MM.1S (cell line): ENCODE measurements around the gene DNM1L.

ENCODE experiments used
- DNase-seq: peaks from one replicate; pipeline ENCODE4 v3.0.0-alpha.2; 2015
- H2AFZ ChIP-seq: fragments of 300-600 bp; sonication (generic); 2 replicates; pipeline ENCODE4 v1.6.0; 2016; ENCODE audit warnings: antibody characterized with exemption, low read length
- H3F3A ChIP-seq: fragments of 300-600 bp; sonication (generic); 2 replicates; pipeline ENCODE4 v1.6.1; 2016; ENCODE audit warnings: mild to moderate bottlenecking, antibody characterized with exemption, low read length, moderate library complexity, mixed read lengths; ENCODE audit not compliant: insufficient read depth
- H3K27ac ChIP-seq: fragments of 300-600 bp; sonication (generic); 2 replicates; pipeline ENCODE4 v1.5.1; 2016; ENCODE audit warnings: mild to moderate bottlenecking, low read length
- H3K27me3 ChIP-seq: fragments of 300-600 bp; sonication (generic); replicated peaks from 2 replicates; pipeline ENCODE4 v1.6.0; 2016; ENCODE audit warnings: low read length; ENCODE audit not compliant: insufficient read depth
- H3K36me3 ChIP-seq: fragments of 300-600 bp; sonication (generic); replicated peaks from 2 replicates; pipeline ENCODE4 v1.6.1; 2016; ENCODE audit warnings: mild to moderate bottlenecking, low read length, mixed read lengths; ENCODE audit not compliant: insufficient read depth
- H3K4me1 ChIP-seq: fragments of 300-600 bp; sonication (generic); 2 replicates; pipeline ENCODE4 v1.6.1; 2016; ENCODE audit warnings: low read length, mixed read lengths
- H3K4me2 ChIP-seq: fragments of 300-600 bp; sonication (generic); 2 replicates; pipeline ENCODE4 v1.6.0; 2016; ENCODE audit warnings: low read depth, low read length
- H3K4me3 ChIP-seq: fragments of 300-600 bp; sonication (generic); 2 replicates; pipeline ENCODE4 v1.5.1; 2016; ENCODE audit warnings: low read length, mixed read lengths
- H3K79me2 ChIP-seq: fragments of 300-600 bp; sonication (generic); 2 replicates; pipeline ENCODE4 v1.6.1; 2016; ENCODE audit warnings: mixed run types, low read length, mixed read lengths
- H3K9ac ChIP-seq: fragments of 300-600 bp; sonication (generic); 2 replicates; pipeline ENCODE4 v1.6.1; 2016; ENCODE audit warnings: low read length, mixed read lengths
- H3K9me2 ChIP-seq: fragments of 300-600 bp; sonication (generic); replicated peaks from 2 replicates; pipeline ENCODE4 v1.6.1; 2016; ENCODE audit warnings: mild to moderate bottlenecking, low read length, mixed read lengths; ENCODE audit not compliant: insufficient read depth
- H3K9me3 ChIP-seq: fragments of 300-600 bp; sonication (generic); replicated peaks from 2 replicates; pipeline ENCODE4 v1.6.1; 2016; ENCODE audit warnings: mild to moderate bottlenecking, low read length, mixed read lengths; ENCODE audit not compliant: insufficient read depth
- H4K20me1 ChIP-seq: fragments of 300-600 bp; sonication (generic); 2 replicates; pipeline ENCODE4 v1.6.1; 2016; ENCODE audit warnings: mild to moderate bottlenecking, low read length, moderate library complexity, mixed read lengths; ENCODE audit not compliant: insufficient read depth
- EZH2 ChIP-seq: fragments of 300-600 bp; sonication (generic); optimal IDR thresholded peaks from 2 replicates; pipeline ENCODE3; 2017; ENCODE audit warnings: low read depth, mild to moderate bottlenecking, antibody characterized with exemption, low read length, mixed read lengths
- EZH2phosphoT487 ChIP-seq: fragments of 300-600 bp; sonication (generic); IDR thresholded peaks from 2 replicates; pipeline ENCODE4 v1.6.1; 2018; ENCODE audit warnings: antibody characterized with exemption, low read length
- TF ChIP-seq, protein P1 (sequence below): fragments of 300-600 bp; sonication (generic); IDR thresholded peaks from 2 replicates; pipeline ENCODE4 v1.5.1; 2016; ENCODE audit warnings: antibody characterized with exemption, low read length, mixed read lengths

DNM1L gene

DNA sequence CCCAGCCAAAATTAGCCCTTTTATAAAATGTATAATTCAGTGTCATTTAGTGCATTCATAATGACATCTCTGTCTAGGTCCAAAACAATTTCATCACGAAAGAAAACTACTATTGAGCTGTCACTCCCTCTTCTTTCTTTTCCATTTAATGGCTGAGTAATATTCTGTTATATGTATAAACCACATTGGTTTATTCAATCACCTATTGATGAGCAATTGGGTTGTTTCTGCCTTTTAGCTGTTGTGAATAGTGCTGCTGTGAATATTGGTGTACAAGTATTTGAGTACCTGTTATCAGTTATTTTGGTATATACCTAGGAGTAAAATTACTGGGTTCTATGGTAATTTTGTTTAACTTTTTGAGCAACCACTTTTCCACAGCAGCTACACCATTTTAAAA, 7.2 kb downstream of the DNM1L start:
- Histone ChIP-seq H3K4me3 (no peak overlapping the region), H3K4me1 (no peaks in the 10 kb centered on the region), H3K36me3 (peaks cover 5% of the 10 kb centered on the region; the same call in 1 of the 2 replicates), H2AFZ (no peak overlapping the region), H3K4me2 (no peak overlapping the region), H4K20me1 (0 out of 2 replicates have a peak, but pooled peaks cover 4% of the 10 kb centered on the region), H3K79me2 (peaks cover 97% of the 10 kb centered on the region), H3F3A (no peaks in the 10 kb centered on the region), H3K9ac (no peak overlapping the region), H3K27ac (no peak overlapping the region), H3K9me2 (no peaks in the 10 kb centered on the region), H3K9me3 (no peaks in the 10 kb centered on the region), H3K27me3 (no peaks in the 10 kb centered on the region)
- no peak for DNase-seq
- TF ChIP-seq EZH2 (no peak), EZH2phosphoT487 (no peak)
- TF ChIP-seq, protein P1, sequence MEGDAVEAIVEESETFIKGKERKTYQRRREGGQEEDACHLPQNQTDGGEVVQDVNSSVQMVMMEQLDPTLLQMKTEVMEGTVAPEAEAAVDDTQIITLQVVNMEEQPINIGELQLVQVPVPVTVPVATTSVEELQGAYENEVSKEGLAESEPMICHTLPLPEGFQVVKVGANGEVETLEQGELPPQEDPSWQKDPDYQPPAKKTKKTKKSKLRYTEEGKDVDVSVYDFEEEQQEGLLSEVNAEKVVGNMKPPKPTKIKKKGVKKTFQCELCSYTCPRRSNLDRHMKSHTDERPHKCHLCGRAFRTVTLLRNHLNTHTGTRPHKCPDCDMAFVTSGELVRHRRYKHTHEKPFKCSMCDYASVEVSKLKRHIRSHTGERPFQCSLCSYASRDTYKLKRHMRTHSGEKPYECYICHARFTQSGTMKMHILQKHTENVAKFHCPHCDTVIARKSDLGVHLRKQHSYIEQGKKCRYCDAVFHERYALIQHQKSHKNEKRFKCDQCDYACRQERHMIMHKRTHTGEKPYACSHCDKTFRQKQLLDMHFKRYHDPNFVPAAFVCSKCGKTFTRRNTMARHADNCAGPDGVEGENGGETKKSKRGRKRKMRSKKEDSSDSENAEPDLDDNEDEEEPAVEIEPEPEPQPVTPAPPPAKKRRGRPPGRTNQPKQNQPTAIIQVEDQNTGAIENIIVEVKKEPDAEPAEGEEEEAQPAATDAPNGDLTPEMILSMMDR = no peak

DNA sequence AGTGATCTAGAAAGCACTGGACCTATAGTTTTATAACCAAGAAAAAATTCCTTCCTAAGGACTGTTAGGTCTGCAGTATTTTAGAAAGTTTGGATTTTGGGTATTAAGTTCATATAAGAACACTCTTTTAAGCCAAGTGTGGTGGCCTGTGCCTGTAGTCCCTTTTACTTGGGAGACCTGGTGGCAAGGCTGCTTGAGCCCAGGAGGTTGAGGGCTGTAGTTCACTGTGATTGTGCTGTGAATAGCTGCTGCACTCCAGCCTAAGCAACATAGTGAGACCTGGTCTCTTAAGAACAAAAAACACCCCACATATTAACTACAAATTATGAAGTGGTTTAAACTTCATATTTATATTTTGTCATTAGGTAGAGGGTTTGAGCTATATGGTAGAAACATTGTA, 9.7 kb downstream of the DNM1L start:
- Histone ChIP-seq H3K79me2 (peaks cover 100% of the 10 kb centered on the region), H3F3A (no peaks in the 10 kb centered on the region), H3K9me2 (no peaks in the 10 kb centered on the region), H3K27me3 (no peaks in the 10 kb centered on the region), H3K4me3 (no peak overlapping the region), H2AFZ (no peak overlapping the region), H4K20me1 (0 out of 2 replicates have a peak, but pooled peaks cover 8% of the 10 kb centered on the region), H3K4me2 (no peak overlapping the region), H3K36me3 (peaks cover 5% of the 10 kb centered on the region; the same call in 1 of the 2 replicates), H3K9me3 (no peaks in the 10 kb centered on the region), H3K9ac (no peak overlapping the region), H3K27ac (no peak overlapping the region), H3K4me1 (no peaks in the 10 kb centered on the region)
- TF ChIP-seq, protein P1 = no peak
- no peak for TF ChIP-seq EZH2
- TF ChIP-seq EZH2phosphoT487 = no peak
- no peak for DNase-seq

DNA sequence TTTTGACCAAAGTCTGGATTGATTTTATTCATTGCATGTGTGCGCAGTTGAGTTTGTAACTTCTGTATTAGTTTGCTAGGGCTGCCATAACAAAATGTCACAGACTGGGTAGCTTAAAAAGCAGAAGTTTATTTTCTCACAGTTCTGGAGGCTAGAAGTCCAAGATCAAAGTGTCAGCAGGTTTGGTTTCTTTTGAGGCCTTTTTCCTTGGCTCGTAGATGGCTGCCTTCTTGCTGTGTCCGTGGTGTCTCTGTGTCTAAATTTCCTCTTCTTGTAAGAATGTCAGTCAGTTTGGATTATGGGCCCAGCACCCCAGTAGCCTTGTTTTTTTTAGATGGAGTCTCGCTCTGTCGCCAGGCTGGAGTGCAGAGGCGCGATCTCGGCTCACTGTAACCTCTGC, 11.8 kb downstream of the DNM1L start:
- H3K27me3 ChIP-seq = no peaks in the 10 kb centered on the region
- H3K79me2 ChIP-seq = peaks cover 100% of the 10 kb centered on the region
- no peak overlapping the region for H3K4me3 ChIP-seq
- no peaks in the 10 kb centered on the region for H3K9me2 ChIP-seq
- H3K9me3 ChIP-seq = no peaks in the 10 kb centered on the region
- DNase-seq = no peak
- H2AFZ ChIP-seq = no peak overlapping the region
- H3K36me3 ChIP-seq = 0 out of 2 replicates have a peak, but pooled peaks cover 6% of the 10 kb centered on the region
- no peaks in the 10 kb centered on the region for H3K4me1 ChIP-seq
- H3F3A ChIP-seq = no peaks in the 10 kb centered on the region
- 0 out of 2 replicates have a peak, but pooled peaks cover 8% of the 10 kb centered on the region for H4K20me1 ChIP-seq
- H3K9ac ChIP-seq = no peak overlapping the region
- H3K27ac ChIP-seq = no peak overlapping the region
- no peak overlapping the region for H3K4me2 ChIP-seq
- no peak for TF ChIP-seq EZH2
- TF ChIP-seq, protein P1 = no peak
- no peak for TF ChIP-seq EZH2phosphoT487
